Pancreas (tissue), 10 donors: Measurements from ENCODE around the gene LAMA5. TPM values are rescaled to one million over a fixed set of nuclear protein-coding genes. Genes with fewer than 3 reads are reported as not detected.
A peak's percentile ranks its signal among the peaks of the same experiment; 100 is the strongest.

Experiments
- ATAC-seq, 4 donors: fragments of 200-7000 bp; cut with Tn5 transposase; one replicate each; pipeline versions ENCODE4 v1.8.0 to v1.9.1; 2020; ENCODE audit warnings: mild to moderate bottlenecking in 4 of 4, moderate library complexity in 4 of 4
- DNase-seq, 6 donors: peaks; one replicate each; pipeline ENCODE4 v3.0.0-alpha.2; 2020
- FAIRE-seq: peaks from 2 replicates; lab custom pipeline; 2012; peaks lifted over from hg19 to GRCh38; lab: Jason Lieb, UNC
- H3K27ac ChIP-seq, 4 donors: fragments of 200-600 bp; sonication (generic); 1 replicate in 3 of 4; 2 replicates in 1 of 4; pipeline versions ENCODE4 v1.5.0 to v1.8.0; 2020
- H3K27me3 ChIP-seq, 4 donors: fragments of 200-600 bp; one replicate each; pipeline ENCODE4 v1.8.0; 2021
- H3K36me3 ChIP-seq, 3 donors: fragments of 200-600 bp; sonication (generic) in 1 of 3; one replicate each; pipeline versions ENCODE4 v1.5.0 to v1.8.0; 2020 to 2021
- H3K4me1 ChIP-seq, 3 donors: fragments of 200-600 bp; one replicate each; pipeline ENCODE4 v1.8.0; 2021
- H3K4me3 ChIP-seq, 4 donors: fragments of 200-600 bp; sonication (generic) in 2 of 4; one replicate each; pipeline versions ENCODE4 v1.5.0 to v1.8.0; 2020 to 2021
- H3K9me3 ChIP-seq, 4 donors: fragments of 200-600 bp; one replicate each; pipeline ENCODE4 v1.8.0; 2021
- CTCF ChIP-seq, 4 donors: fragments of 200-600 bp; sonication (generic) in 3 of 4; IDR thresholded peaks; one replicate each; pipeline versions ENCODE4 v1.5.0 to v1.8.0; 2021; ENCODE audit warnings: antibody characterized with exemption in 4 of 4
- WGBS, 2 donors: extraction: QIAGEN DNeasy Blood & Tissue Kit; methylation state at CpG; one replicate each; pipeline ENCODE4 v1.1.7; 2013; 5-methylcytosine and 5-hydroxymethylcytosine counted together
- intact Hi-C, 3 donors: fragments of 100-400 bp; cut with DNase I; formaldehyde crosslinking; loops; one replicate each; pipeline versions ENCODE4 v1.11.1 to v1.14.2; 2022
- polyA plus RNA-seq, 2 donors: library from polyadenylated mRNA; stranded (reverse); fragments of 200-250 nt; gene quantifications; one replicate each; pipeline ENCODE4 v1.2.3, GENCODE V29; 2013
- total RNA-seq, 6 donors: library from RNA; stranded (reverse); fragmentation: NEBNext Ultra II Directional in 4 of 6; extraction: Animal tissue kit (Norgen Biotek cat#: 25700) in 4 of 6; gene quantifications; one replicate each; pipeline versions ENCODE4 v1.2.1 to v1.2.4, GENCODE V29; 2021 to 2023
- donor health status: healthy with polysubstance abuse.
- donor health status: DM: no; HTN: no; CAD: no; lungs with moderate emphysema.
- donor health status: DM: no; HTN: no; CAD: no.
- donor health status: control.
- donor health status: control.
- donor health status: Bipolar disorder and iron deficiency.
- donor health status: DM: yes; HTN: yes; CAD: no.
- donor health status: DM: no; HTN: no; CAD: no.
- donor health status: DM: no; HTN: no; CAD: no.
- donor health status: DM: yes; HTN: yes; CAD: no.

The LAMA5 gene
- total and polyA plus RNA-seq, 8 donors = 43.6 to 344 (median 62.2) TPM

GRCh38 chr20:62311150-62311549 is 56.0 kb downstream of the LAMA5 start:
- no peak overlapping the region for H3K27ac ChIP-seq
- FAIRE-seq = no peak
- no peak for ATAC-seq

GRCh38 chr20:62310757-62311121 is 56.4 kb downstream of the LAMA5 start:
- Histone ChIP-seq H3K27me3 (no peaks in the 10 kb centered on the region), H3K4me1 (peaks cover 4 to 7% (median 7%) of the 10 kb centered on the region in 3 donors), H3K4me3 (no peak overlapping the region), H3K36me3 (peaks cover 9 to 74% (median 30%) of the 10 kb centered on the region in 3 donors), H3K27ac (no peak overlapping the region), H3K9me3 (no peaks in the 10 kb centered on the region)
- DNase-seq (no peak), ATAC-seq (no peak), FAIRE-seq (no peak)
- WGBS, 2 donors = 80 to 84% methylated on average over 25 of the region's 25 CpGs
- TF ChIP-seq CTCF (IDR thresholded peaks at IDR 0.05) = no peak
- intact Hi-C loops = no loop called here

More at GRCh38 chr20:62311150-62311549, 56.0 kb downstream of the LAMA5 start:
- no peak for TF ChIP-seq CTCF (IDR thresholded peaks at IDR 0.05)
- Histone ChIP-seq H3K4me3 (no peak overlapping the region), H3K27me3 (no peaks in the 10 kb centered on the region), H3K36me3 (peaks cover 9 to 74% (median 30%) of the 10 kb centered on the region in 3 donors), H3K9me3 (no peaks in the 10 kb centered on the region), H3K4me1 (peaks cover 0 to 3% (median 2%) of the 10 kb centered on the region in 3 donors)
- DNase-seq = no peak
- WGBS, 2 donors = 95 to 97% methylated on average over 17 to 18 of the region's 18 CpGs
- intact Hi-C loops = no loop called here

- Histone ChIP-seq H3K9me3 (no peaks in the 10 kb centered on the region), H3K4me1 (peaks cover 7 to 12% (median 8%) of the 10 kb centered on the region in 3 donors), H3K4me3 (no peak overlapping the region), H3K27me3 (no peaks in the 10 kb centered on the region), H3K27ac (no peak overlapping the region), H3K36me3 (peaks cover 9 to 71% (median 30%) of the 10 kb centered on the region in 3 donors)
- 85 to 87% methylated on average over 25 to 29 of the region's 29 CpGs for WGBS, 2 donors
- DNase-seq (peak in 1 of 6 donors; percentile 83), FAIRE-seq (no peak), ATAC-seq (no peak)
- TF ChIP-seq CTCF (IDR thresholded peaks at IDR 0.05) = no peak
- intact Hi-C loops = loop anchor here in 2 of 3 donors (5.0 kb wide), 2 partner anchors 67 to 72 kb away; no protein-coding TSS in a partner anchor
These were observed 57.0 kb downstream of the LAMA5 start for GRCh38 chr20:62309947-62310756.

- Histone ChIP-seq H3K4me1 (peaks cover 8 to 18% (median 11%) of the 10 kb centered on the region in 3 donors), H3K27ac (no peak overlapping the region), H3K27me3 (no peaks in the 10 kb centered on the region), H3K9me3 (no peaks in the 10 kb centered on the region), H3K36me3 (peaks cover 9 to 65% (median 30%) of the 10 kb centered on the region in 3 donors), H3K4me3 (no peak overlapping the region)
- TF ChIP-seq CTCF (IDR thresholded peaks at IDR 0.05) = no peak
- no peak for ATAC-seq
- no peak for FAIRE-seq
- intact Hi-C loops = loop anchor here in 2 of 3 donors (5.0 kb wide), 2 partner anchors 68 to 73 kb away; no protein-coding TSS in a partner anchor
- WGBS, 2 donors = 88 to 90% methylated on average over 20 to 26 of the region's 26 CpGs
- DNase-seq = peak in 1 of 6 donors; percentile 83
These were observed 57.7 kb downstream of the LAMA5 start for GRCh38 chr20:62309198-62309944.
